Loucy (cell line): ENCODE data around the gene HASPIN.
A peak's percentile ranks its signal among the peaks of the same experiment; 100 is the strongest.
"Not testable (repeated sequence)": the region's sequence is repeated elsewhere in the genome, so short reads cannot be mapped to it uniquely, and the experiment has no call there.

ENCODE experiments used
- H2AFZ ChIP-seq: fragments of 200-600 bp; sonication (generic); 2 replicates; pipeline ENCODE4 v1.6.0; 2016; ENCODE audit warnings: antibody characterized with exemption, mild to moderate bottlenecking, low read length, moderate library complexity
- H3F3A ChIP-seq: fragments of 200-600 bp; 2 replicates; pipeline ENCODE4 v1.6.0; 2016; ENCODE audit warnings: antibody characterized with exemption, low read depth, mild to moderate bottlenecking
- H3K27me3 ChIP-seq: fragments of 200-600 bp; sonication (generic); 2 replicates; pipeline ENCODE4 v1.6.1; 2014; ENCODE audit warnings: low read length, mild to moderate bottlenecking; ENCODE audit not compliant: insufficient read depth, poor library complexity, severe bottlenecking
- H3K36me3 ChIP-seq: fragments of 200-600 bp; sonication (generic); 2 replicates; pipeline ENCODE4 v1.6.1; 2016; ENCODE audit warnings: low read length; ENCODE audit not compliant: insufficient read depth
- H3K4me1 ChIP-seq: fragments of 200-600 bp; sonication (generic); 2 replicates; pipeline ENCODE4 v1.5.1; 2014; ENCODE audit warnings: low read length, mild to moderate bottlenecking; ENCODE audit not compliant: insufficient read depth, poor library complexity, severe bottlenecking
- H3K4me2 ChIP-seq: fragments of 200-600 bp; sonication (generic); 2 replicates; pipeline ENCODE4 v1.6.0; 2014; ENCODE audit warnings: antibody characterized with exemption, low read length, low read depth, mild to moderate bottlenecking; ENCODE audit not compliant: poor library complexity, severe bottlenecking
- H3K4me3 ChIP-seq: fragments of 200-600 bp; sonication (generic); 2 replicates; pipeline ENCODE4 v1.5.1; 2014; ENCODE audit warnings: low read length, mild to moderate bottlenecking, mixed read lengths; ENCODE audit not compliant: poor library complexity, severe bottlenecking
- H3K79me2 ChIP-seq: fragments of 200-600 bp; sonication (generic); 2 replicates; pipeline ENCODE4 v1.6.1; 2014; ENCODE audit warnings: low read length; ENCODE audit not compliant: insufficient read depth
- H3K9ac ChIP-seq: fragments of 200-600 bp; sonication (generic); 2 replicates; pipeline ENCODE4 v1.6.0; 2014; ENCODE audit warnings: mild to moderate bottlenecking, low read depth, low read length, moderate library complexity; ENCODE audit not compliant: poor library complexity, severe bottlenecking
- H3K9me2 ChIP-seq: fragments of 200-600 bp; sonication (generic); replicated peaks from 2 replicates; pipeline ENCODE4 v1.6.1; 2016; ENCODE audit warnings: low read depth, low read length, mixed read lengths
- H3K9me3 ChIP-seq: fragments of 200-600 bp; sonication (generic); 2 replicates; pipeline ENCODE4 v1.6.1; 2014; ENCODE audit warnings: mild to moderate bottlenecking, antibody characterized with exemption, low read length, low read depth; ENCODE audit not compliant: insufficient read depth
- H4K20me1 ChIP-seq: fragments of 200-600 bp; sonication (generic); 2 replicates; pipeline ENCODE4 v1.6.0; 2014; ENCODE audit warnings: antibody characterized with exemption, low read length, mild to moderate bottlenecking; ENCODE audit not compliant: insufficient read depth, poor library complexity, severe bottlenecking
- CTCF ChIP-seq: fragments of 200-600 bp; sonication (generic); conservative IDR thresholded peaks from 2 replicates; pipeline ENCODE4 v1.5.1; 2014; ENCODE audit warnings: mild to moderate bottlenecking, antibody characterized with exemption, low read length
- EZH2phosphoT487 ChIP-seq: fragments of 200-600 bp; IDR thresholded peaks from 2 replicates; pipeline ENCODE4 v1.6.1; 2018; ENCODE audit warnings: antibody characterized with exemption, mild to moderate bottlenecking, moderate library complexity, borderline replicate concordance

The HASPIN gene

GRCh38 chr17:3727041-3727440, 3.3 kb downstream of the HASPIN start:
- H3F3A ChIP-seq = no peaks in the 10 kb centered on the region

GRCh38 chr17:3728099-3728498, 4.4 kb downstream of the HASPIN start:
- Histone ChIP-seq H3K4me2 (peak overlapping the region; percentile 97), H3K4me1 (peaks cover 34% of the 10 kb centered on the region), H4K20me1 (peaks cover 19% of the 10 kb centered on the region), H3K9ac (peak overlapping the region; percentile 15), H3K79me2 (peaks cover 55% of the 10 kb centered on the region)
- not testable (repeated sequence) for H3K9me3 ChIP-seq, H2AFZ ChIP-seq, H3F3A ChIP-seq, H3K9me2 ChIP-seq, H3K27me3 ChIP-seq, H3K36me3 ChIP-seq, H3K4me3 ChIP-seq

More at GRCh38 chr17:3727041-3727440, 3.3 kb downstream of the HASPIN start:
- Histone ChIP-seq H3K36me3 (no peaks in the 10 kb centered on the region; the same call in 1 of the 2 replicates), H4K20me1 (peaks cover 19% of the 10 kb centered on the region), H3K4me3 (peak overlapping the region; percentile 68), H3K27me3 (no peaks in the 10 kb centered on the region), H3K9me3 (no peaks in the 10 kb centered on the region), H2AFZ (no peak overlapping the region), H3K9ac (peak overlapping the region; percentile 95), H3K4me1 (peaks cover 43% of the 10 kb centered on the region), H3K4me2 (peak overlapping the region; percentile 97), H3K79me2 (peaks cover 65% of the 10 kb centered on the region), H3K9me2 (no peaks in the 10 kb centered on the region)
- TF ChIP-seq CTCF (no peak), EZH2phosphoT487 (no peak)

GRCh38 chr17:3729881-3730280, 6.2 kb downstream of the HASPIN start:
- Histone ChIP-seq H3K79me2 (peaks cover 38% of the 10 kb centered on the region), H3F3A (no peaks in the 10 kb centered on the region), H3K4me3 (no peak overlapping the region), H4K20me1 (peaks cover 9% of the 10 kb centered on the region), H3K4me2 (no peak overlapping the region), H3K9me3 (no peaks in the 10 kb centered on the region), H3K27me3 (no peaks in the 10 kb centered on the region), H3K4me1 (peaks cover 29% of the 10 kb centered on the region), H3K9me2 (no peaks in the 10 kb centered on the region), H2AFZ (no peak overlapping the region), H3K36me3 (no peaks in the 10 kb centered on the region; the same call in 1 of the 2 replicates), H3K9ac (no peak overlapping the region)
- TF ChIP-seq EZH2phosphoT487 (no peak), CTCF (no peak)

- Histone ChIP-seq H3F3A (no peaks in the 10 kb centered on the region), H3K27me3 (no peaks in the 10 kb centered on the region), H3K36me3 (no peaks in the 10 kb centered on the region; the same call in 1 of the 2 replicates), H3K9ac (no peak overlapping the region), H3K4me1 (peaks cover 18% of the 10 kb centered on the region), H3K9me3 (no peaks in the 10 kb centered on the region), H3K4me3 (no peak overlapping the region), H2AFZ (no peak overlapping the region), H3K4me2 (no peak overlapping the region), H3K9me2 (no peaks in the 10 kb centered on the region), H4K20me1 (peaks cover 2% of the 10 kb centered on the region), H3K79me2 (peaks cover 28% of the 10 kb centered on the region)
- TF ChIP-seq CTCF = no peak
- TF ChIP-seq EZH2phosphoT487 = no peak
These were observed 7.3 kb downstream of the HASPIN start for GRCh38 chr17:3730881-3731429.
